AG04449 (cell line): ENCODE measurements around the gene CCDC167.

Source experiments
- CTCF ChIA-PET: fragments of 350-600 bp; formaldehyde crosslinking; extraction: SDS; loops from one replicate; lab custom pipeline; 2021; ENCODE audit warnings: antibody characterized with exemption; lab: Yijun Ruan, JAX
- POLR2A ChIA-PET: fragments of 400-600, 350-600 bp; formaldehyde crosslinking; extraction: SDS; loops from one replicate; lab custom pipeline; 2020; ENCODE audit warnings: antibody characterized with exemption, inconsistent platforms; lab: Yijun Ruan, JAX
- DNase-seq: peaks from one replicate; pipeline ENCODE4 v3.0.0-alpha.2; 2010; ENCODE audit warnings: low read depth, low spot score
- H3K4me3 ChIP-seq: 2 replicates; pipeline ENCODE4 v1.5.1; 2011; ENCODE audit warnings: low read depth, mild to moderate bottlenecking, control low read depth, low read length
- TF ChIP-seq, protein P1 (sequence below): IDR thresholded peaks from one replicate; pipeline ENCODE4 v1.5.1; 2011; ENCODE audit warnings: mild to moderate bottlenecking, moderate library complexity, low read length, control low read depth, inconsistent platforms; ENCODE audit not compliant: insufficient read depth; ENCODE audit errors: missing control alignments

Gene CCDC167

DNA sequence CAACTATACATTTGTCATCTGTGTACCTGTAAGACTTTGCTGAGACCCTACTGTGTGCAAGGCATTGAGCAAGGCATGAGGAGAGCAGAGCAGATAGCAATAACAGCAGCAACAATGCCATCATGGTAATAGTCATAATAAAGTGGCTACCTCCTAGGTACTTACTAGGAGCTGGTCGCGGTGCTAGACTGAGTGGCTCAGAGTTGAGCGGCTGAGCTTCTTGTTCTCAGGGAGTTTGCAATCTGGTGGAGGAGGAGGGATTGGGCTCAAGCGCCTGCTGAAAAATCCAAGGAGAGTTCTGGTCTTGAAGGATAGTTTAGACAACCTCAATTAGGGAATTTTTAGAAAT is 25.3 kb upstream of the CCDC167 start:
- CTCF ChIA-PET: interaction anchor here (0.9 to 1.4 kb wide), 3 partner anchors 14 to 41 kb away, joined by 3 read pairs; no protein-coding TSS in a partner anchor
- no peak for DNase-seq
- H3K4me3 ChIP-seq: no peak overlapping the region
- POLR2A ChIA-PET: no interaction called here
- TF ChIP-seq, protein P1, sequence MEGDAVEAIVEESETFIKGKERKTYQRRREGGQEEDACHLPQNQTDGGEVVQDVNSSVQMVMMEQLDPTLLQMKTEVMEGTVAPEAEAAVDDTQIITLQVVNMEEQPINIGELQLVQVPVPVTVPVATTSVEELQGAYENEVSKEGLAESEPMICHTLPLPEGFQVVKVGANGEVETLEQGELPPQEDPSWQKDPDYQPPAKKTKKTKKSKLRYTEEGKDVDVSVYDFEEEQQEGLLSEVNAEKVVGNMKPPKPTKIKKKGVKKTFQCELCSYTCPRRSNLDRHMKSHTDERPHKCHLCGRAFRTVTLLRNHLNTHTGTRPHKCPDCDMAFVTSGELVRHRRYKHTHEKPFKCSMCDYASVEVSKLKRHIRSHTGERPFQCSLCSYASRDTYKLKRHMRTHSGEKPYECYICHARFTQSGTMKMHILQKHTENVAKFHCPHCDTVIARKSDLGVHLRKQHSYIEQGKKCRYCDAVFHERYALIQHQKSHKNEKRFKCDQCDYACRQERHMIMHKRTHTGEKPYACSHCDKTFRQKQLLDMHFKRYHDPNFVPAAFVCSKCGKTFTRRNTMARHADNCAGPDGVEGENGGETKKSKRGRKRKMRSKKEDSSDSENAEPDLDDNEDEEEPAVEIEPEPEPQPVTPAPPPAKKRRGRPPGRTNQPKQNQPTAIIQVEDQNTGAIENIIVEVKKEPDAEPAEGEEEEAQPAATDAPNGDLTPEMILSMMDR: no peak

DNA sequence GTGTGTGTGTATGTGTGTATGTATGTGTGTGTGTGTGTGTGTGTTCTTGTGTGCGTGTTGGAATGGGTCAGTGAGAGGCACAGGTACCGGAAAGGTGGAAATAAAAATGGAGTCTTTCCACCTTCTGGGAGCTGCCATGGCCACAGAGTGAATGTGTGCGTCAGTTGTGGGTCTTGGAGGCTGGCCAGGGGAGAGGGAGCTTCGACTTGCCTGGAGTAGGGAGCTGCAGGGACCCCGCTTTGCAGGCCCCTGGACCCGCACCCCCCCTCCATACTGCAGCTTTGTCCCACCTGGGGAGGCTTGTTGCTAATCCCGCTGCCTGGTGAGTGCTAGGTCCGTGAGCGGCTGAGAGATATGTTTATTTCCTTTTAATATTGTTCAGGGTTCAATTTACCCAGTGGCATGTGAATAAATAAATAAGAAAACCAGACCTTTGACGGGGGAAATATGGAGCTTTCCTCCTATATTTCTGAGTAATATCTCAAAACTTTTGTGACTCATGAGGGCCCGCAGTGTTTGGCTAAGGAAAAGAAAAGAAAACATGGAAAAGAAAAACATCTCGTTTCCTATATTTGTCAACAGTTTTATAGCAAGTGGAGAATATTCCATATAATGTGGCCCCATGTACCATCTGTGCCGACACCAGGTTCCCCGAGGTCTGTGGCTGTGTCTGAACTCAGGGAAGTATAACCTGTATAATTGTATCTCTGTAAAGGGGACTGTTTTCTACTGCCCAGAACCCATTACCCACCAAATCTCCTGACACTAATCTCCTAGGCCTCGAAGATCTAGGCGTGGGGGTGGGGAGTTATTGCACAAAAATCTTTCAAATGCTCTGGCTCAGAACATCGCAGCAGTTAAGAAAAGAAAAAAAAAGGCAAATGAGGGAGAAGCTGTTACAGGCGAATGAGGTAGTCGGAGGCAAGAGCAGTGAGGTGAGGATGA is 24.6 kb upstream of the CCDC167 start:
- CTCF ChIA-PET: interaction anchor here (0.9 kb wide), 2 partner anchors 23 to 41 kb away, joined by 3 read pairs; no protein-coding TSS in a partner anchor
- POLR2A ChIA-PET: no interaction called here
- no peak overlapping the region for H3K4me3 ChIP-seq
- DNase-seq: no peak
- TF ChIP-seq, protein P1: no peak

- POLR2A ChIA-PET: no interaction called here
These were observed 23.7 kb upstream of the CCDC167 start for GRCh38 chr6:37523412-37523811.

DNA sequence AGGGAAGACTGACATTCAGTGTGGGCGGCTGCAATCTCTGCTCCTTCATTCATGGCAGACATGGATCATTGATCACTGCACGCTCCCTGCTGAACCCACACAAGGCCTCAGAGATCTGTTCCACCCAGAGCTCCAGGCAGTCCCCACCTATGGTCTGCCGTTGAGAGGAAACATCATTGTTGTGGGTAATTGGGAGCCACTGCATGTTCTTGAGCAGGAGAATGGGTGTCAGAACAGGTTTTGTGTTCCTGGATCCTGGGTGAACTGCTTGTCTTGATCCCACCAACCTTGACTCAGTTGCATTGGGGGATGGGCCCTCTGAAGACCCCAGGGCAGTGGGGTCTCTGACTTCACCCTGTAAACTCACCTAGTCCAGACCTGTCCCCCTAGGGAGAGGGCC is 23.1 kb upstream of the CCDC167 start:
- TF ChIP-seq, protein P1: no peak
- no peak overlapping the region for H3K4me3 ChIP-seq
- no peak for DNase-seq
- CTCF ChIA-PET: no interaction called here
- POLR2A ChIA-PET: no interaction called here

More at GRCh38 chr6:37523412-37523811, 23.7 kb upstream of the CCDC167 start:
- DNase-seq: no peak
- TF ChIP-seq, protein P1: no peak
- H3K4me3 ChIP-seq: no peak overlapping the region
- CTCF ChIA-PET: no interaction called here

DNA sequence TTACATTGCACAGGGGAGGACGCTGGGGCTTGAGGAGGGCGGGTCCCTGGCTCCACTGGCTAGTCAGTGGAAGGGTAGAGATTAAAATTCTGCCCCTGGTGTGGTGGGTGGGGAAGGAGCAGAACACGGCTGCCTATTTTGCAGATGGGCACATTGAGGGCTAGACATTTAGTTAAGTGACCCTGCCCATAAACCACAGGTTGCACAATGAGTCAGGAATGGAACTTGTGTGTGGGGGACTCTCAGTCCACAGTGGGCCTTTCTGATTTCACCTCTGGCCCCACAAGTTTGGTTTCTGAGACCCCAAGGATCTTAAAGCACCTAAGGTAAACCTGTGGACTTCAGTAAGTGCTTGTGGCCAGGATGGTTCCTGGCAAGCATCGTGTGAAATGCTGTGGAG is 22.0 kb upstream of the CCDC167 start:
- TF ChIP-seq, protein P1: no peak
- ChIA-PET CTCF (no interaction called here), POLR2A (no interaction called here)
- no peak for DNase-seq
- H3K4me3 ChIP-seq: no peak overlapping the region

DNA sequence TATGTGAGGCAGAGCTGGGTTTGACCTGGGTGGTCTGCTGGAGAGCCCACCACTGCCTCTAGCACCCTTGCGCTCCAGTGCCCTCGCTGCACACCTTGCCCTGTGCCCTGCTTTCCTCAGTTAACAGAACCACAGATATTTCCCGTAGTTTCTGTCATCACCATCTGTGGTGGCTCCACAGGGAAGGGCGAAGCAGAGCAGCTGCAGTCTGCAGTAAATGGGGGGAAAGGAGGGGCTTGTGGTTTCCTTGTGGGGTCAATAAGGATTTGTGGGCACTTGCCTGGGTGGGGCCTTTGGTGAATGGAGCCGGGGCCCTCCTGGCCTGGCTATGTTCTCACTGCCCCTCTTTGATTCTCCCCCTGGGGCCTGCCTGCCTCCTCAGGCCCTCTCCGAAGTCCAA is 21.2 kb upstream of the CCDC167 start:
- no peak overlapping the region for H3K4me3 ChIP-seq
- POLR2A ChIA-PET: no interaction called here
- DNase-seq: no peak
- TF ChIP-seq, protein P1: no peak
- CTCF ChIA-PET: interaction anchor here (0.7 kb wide), 1 partner anchor 45 kb away, joined by 3 read pairs; no protein-coding TSS in a partner anchor
